ENCODE results near the gene DHX8.

GRCh38 chr17:43548689-43549379 lies 65.1 kb downstream of the DHX8 start:
- TF ChIP-seq, protein P1, sequence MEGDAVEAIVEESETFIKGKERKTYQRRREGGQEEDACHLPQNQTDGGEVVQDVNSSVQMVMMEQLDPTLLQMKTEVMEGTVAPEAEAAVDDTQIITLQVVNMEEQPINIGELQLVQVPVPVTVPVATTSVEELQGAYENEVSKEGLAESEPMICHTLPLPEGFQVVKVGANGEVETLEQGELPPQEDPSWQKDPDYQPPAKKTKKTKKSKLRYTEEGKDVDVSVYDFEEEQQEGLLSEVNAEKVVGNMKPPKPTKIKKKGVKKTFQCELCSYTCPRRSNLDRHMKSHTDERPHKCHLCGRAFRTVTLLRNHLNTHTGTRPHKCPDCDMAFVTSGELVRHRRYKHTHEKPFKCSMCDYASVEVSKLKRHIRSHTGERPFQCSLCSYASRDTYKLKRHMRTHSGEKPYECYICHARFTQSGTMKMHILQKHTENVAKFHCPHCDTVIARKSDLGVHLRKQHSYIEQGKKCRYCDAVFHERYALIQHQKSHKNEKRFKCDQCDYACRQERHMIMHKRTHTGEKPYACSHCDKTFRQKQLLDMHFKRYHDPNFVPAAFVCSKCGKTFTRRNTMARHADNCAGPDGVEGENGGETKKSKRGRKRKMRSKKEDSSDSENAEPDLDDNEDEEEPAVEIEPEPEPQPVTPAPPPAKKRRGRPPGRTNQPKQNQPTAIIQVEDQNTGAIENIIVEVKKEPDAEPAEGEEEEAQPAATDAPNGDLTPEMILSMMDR (IDR thresholded peaks at IDR 0.05), result no peak
- TF ChIP-seq POLR2AphosphoS5 (IDR thresholded peaks at IDR 0.05), result no peak
